ENCODE results near the gene NFASC.

- TF ChIP-seq EZH2 (IDR thresholded peaks at IDR 0.05; ENCODE audit: borderline replicate concordance) (no peak), CTCF (IDR thresholded peaks at IDR 0.05; ENCODE audit: poor library complexity) (no peak), EZH2phosphoT487 (IDR thresholded peaks at IDR 0.05; ENCODE audit: low read depth, severe bottlenecking, unreplicated experiment) (no peak)
Measured at GRCh38 chr1:204962742-204963632, 92.3 kb downstream of the NFASC start.

Measured in hepatocyte (in vitro differentiated cells).